Measurements from ENCODE around the gene PDE4B.

GRCh38 chr1:65949933-65950332 lies 157.2 kb downstream of the PDE4B start:
- no peak for TF ChIP-seq CTCF (IDR thresholded peaks at IDR 0.05)
- TF ChIP-seq POLR2AphosphoS5 (IDR thresholded peaks at IDR 0.05) = no peak
- no peak for TF ChIP-seq POLR2A (IDR thresholded peaks at IDR 0.05)
